GM19035 (cell line): ENCODE data around the gene PRDM11.

Experiments
- ATAC-seq: cut with Tn5 transposase; IDR thresholded peaks from one replicate; pipeline ENCODE4 v1.9.1; 2021; ENCODE audit not compliant: unreplicated experiment

Gene PRDM11

GRCh38 chr11:45209000-45209879, 62.8 kb downstream of the PRDM11 start:
- ATAC-seq = no peak

GRCh38 chr11:45209891-45210699, 63.7 kb downstream of the PRDM11 start:
- ATAC-seq = no peak

- ATAC-seq = no peak
Observed at GRCh38 chr11:45210846-45211245, 64.4 kb downstream of the PRDM11 start.

GRCh38 chr11:45211732-45212131, 65.3 kb downstream of the PRDM11 start:
- no peak for ATAC-seq

- ATAC-seq = no peak
Observed at GRCh38 chr11:45212566-45213315, 66.3 kb downstream of the PRDM11 start.

- no peak for ATAC-seq
Observed at GRCh38 chr11:45213316-45213665, 66.9 kb downstream of the PRDM11 start.

- no peak for ATAC-seq
Observed at GRCh38 chr11:45213717-45214116, 67.3 kb downstream of the PRDM11 start.

- no peak for ATAC-seq
Observed at GRCh38 chr11:45215098-45215865, 68.8 kb downstream of the PRDM11 start.

- no peak for ATAC-seq
Observed at GRCh38 chr11:45216031-45216430, 69.6 kb downstream of the PRDM11 start.

GRCh38 chr11:45216901-45217300, 70.5 kb downstream of the PRDM11 start:
- no peak for ATAC-seq

- ATAC-seq = no peak
Observed at GRCh38 chr11:45217991-45218390, 71.6 kb downstream of the PRDM11 start.

GRCh38 chr11:45218705-45219104, 72.3 kb downstream of the PRDM11 start:
- no peak for ATAC-seq

- no peak for ATAC-seq
Observed at GRCh38 chr11:45219411-45219810, 73.0 kb downstream of the PRDM11 start.

- ATAC-seq = no peak
Observed at GRCh38 chr11:45223496-45223895, 77.1 kb downstream of the PRDM11 start.

GRCh38 chr11:45224766-45225165, 78.3 kb downstream of the PRDM11 start:
- no peak for ATAC-seq

GRCh38 chr11:45225277-45225676, 78.8 kb downstream of the PRDM11 start:
- no peak for ATAC-seq

GRCh38 chr11:45225961-45226871, 79.8 kb downstream of the PRDM11 start:
- ATAC-seq = no peak

- ATAC-seq = no peak
Observed at GRCh38 chr11:45226901-45227300, 80.5 kb downstream of the PRDM11 start.

- ATAC-seq = no peak
Observed at GRCh38 chr11:45227836-45228235, 81.4 kb downstream of the PRDM11 start.
